H1 (cell line): ENCODE data around the gene ZNF521. TPM values are rescaled to one million over a fixed set of nuclear protein-coding genes. Genes with fewer than 3 reads are reported as not detected.

Source experiments
- CHD1 ChIP-seq: IDR thresholded peaks from 2 replicates; pipeline ENCODE4 v1.6.1; 2012; ENCODE audit warnings: low read depth, low read length, improper control_type of control experiment
- POU5F1 ChIP-seq: IDR thresholded peaks from 2 replicates; pipeline ENCODE4 v1.6.1; 2011; ENCODE audit warnings: low read depth, mild to moderate bottlenecking, low read length, moderate library complexity
- SIN3A ChIP-seq, 2 experiments: IDR thresholded peaks in 1 of 2; conservative IDR thresholded peaks in 1 of 2; 2 replicates each; pipeline ENCODE4 v1.6.1; 2011 to 2012; ENCODE audit warnings: low read length in 2 of 2, improper control_type of control experiment in 1 of 2, low read depth in 1 of 2, mild to moderate bottlenecking in 1 of 2
- polyA plus RNA-seq, 7 experiments: library from polyadenylated mRNA; depleted of rRNA in 3 of 7; stranded (reverse) in 5 of 7; unstranded in 2 of 7; fragments of >200 nt in 5 of 7; fragments of 200-250 nt in 2 of 7; gene quantifications; 1 replicate in 5 of 7; 2 replicates in 1 of 7; 4 replicates in 1 of 7; pipeline versions ENCODE4 v1.2.1 to v1.2.3, GENCODE V29; 2011 to 2013; ENCODE audit warnings: missing spikeins in 2 of 7, mixed read lengths in 2 of 7
- total RNA-seq: library from RNA; stranded (reverse); fragmentation: NEBNext Ultra II Directional; extraction: Animal tissue kit (Norgen Biotek cat#: 25700); gene quantifications from 2 replicates; pipeline ENCODE4 v1.2.1, GENCODE V29; 2021
- TF ChIP-seq, protein P1 (sequence below), 3 experiments: IDR thresholded peaks; 1 replicate in 2 of 3; 2 replicates in 1 of 3; pipeline versions ENCODE4 v1.5.1 to v1.6.1; 2011; ENCODE audit warnings: low read length in 3 of 3, mild to moderate bottlenecking in 3 of 3, inconsistent platforms in 2 of 3, low read depth in 1 of 3, moderate library complexity in 1 of 3; ENCODE audit not compliant: insufficient read depth in 1 of 3; ENCODE audit errors: control extremely low read depth in 1 of 3

The ZNF521 gene
- total and polyA plus RNA-seq, 2 of the 8 experiments (the other 6 are each of a cell fraction or from before 2014, with no cell fraction given): 9.5 to 15.8 TPM

DNA sequence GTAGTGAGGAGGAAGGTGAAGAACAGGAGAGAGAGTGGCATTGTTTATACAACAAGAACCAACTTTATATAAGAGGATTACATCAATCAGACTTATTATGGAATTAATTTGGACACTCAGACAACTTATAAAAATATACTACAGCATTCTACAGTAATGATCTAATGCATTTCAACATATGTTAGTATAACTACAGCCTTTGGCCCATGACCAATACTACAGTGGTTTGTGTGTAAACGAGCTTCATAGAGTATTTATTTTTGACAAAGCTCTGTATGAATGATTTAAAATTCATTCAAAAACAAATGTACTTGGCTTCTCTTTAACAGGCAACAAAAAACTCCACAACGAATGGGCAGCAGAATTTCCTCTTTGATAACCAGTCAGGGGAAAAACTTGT lies 72.8 kb downstream of the ZNF521 start (continued):
- TF ChIP-seq, protein P1, sequence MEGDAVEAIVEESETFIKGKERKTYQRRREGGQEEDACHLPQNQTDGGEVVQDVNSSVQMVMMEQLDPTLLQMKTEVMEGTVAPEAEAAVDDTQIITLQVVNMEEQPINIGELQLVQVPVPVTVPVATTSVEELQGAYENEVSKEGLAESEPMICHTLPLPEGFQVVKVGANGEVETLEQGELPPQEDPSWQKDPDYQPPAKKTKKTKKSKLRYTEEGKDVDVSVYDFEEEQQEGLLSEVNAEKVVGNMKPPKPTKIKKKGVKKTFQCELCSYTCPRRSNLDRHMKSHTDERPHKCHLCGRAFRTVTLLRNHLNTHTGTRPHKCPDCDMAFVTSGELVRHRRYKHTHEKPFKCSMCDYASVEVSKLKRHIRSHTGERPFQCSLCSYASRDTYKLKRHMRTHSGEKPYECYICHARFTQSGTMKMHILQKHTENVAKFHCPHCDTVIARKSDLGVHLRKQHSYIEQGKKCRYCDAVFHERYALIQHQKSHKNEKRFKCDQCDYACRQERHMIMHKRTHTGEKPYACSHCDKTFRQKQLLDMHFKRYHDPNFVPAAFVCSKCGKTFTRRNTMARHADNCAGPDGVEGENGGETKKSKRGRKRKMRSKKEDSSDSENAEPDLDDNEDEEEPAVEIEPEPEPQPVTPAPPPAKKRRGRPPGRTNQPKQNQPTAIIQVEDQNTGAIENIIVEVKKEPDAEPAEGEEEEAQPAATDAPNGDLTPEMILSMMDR (IDR thresholded peaks at IDR 0.05; ENCODE audit: control extremely low read depth in 1 of 3, insufficient read depth in 1 of 3, low read depth in 1 of 3, low read length in 3 of 3): no peak
- TF ChIP-seq CHD1 (no peak), POU5F1 (no peak), SIN3A (conservative IDR thresholded peaks at IDR 0.05 in 1 of 2, IDR thresholded peaks at IDR 0.05 in 1 of 2; ENCODE audit: low read depth in 1 of 2, low read length in 2 of 2) (no peak)
- TF ChIP-seq, all 59 proteins: peak for 0
